NCI-H2227 treated with DMSO at 0.1 percent for 48 hours (cell line): ENCODE data around the gene ETNK2.

Experiments used
- DNase-seq: peaks from one replicate; lab custom pipeline; 2025; lab: John Stamatoyannopoulos, UW

The ETNK2 gene

DNA sequence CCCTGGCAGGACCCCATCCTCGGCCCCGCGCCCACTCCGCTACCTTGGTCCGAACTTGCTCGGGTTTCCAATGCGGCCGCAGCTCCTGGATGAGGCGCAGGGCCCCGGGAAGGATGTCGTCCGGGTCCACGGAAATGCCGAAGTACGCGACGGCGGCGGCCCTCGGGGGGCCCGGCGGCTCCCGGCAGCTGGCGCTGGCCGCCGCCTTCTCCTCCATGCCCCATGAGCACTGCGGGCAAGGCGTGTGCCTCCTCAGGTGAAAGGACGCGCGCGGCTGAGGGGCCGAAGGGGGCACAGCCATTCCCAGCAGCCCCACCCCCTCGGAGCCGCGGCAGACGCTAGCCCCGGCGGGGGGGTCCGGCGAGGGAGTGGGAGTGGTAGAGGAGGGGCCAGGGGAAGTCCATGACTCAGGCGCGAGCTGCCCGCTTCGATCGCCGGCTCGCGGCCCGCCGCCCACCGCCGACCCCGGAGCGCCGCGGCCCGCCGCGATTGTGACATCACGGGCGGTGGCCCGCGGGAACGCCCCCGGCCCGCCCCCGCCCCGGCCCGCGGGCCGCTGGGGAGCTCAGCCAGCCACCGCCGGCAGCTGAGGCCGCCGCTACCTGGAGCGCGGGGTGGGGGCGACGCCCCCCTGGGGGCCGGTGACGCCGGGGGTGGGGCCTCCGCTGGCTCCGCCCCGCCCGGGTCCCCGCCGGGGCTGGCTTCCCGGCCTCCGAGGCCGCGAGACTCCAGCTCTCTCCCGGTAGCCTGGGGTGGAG is at the start of gene ETNK2:
TSS of gene ETNK2 (minus strand) at position 493 of the 758 bp plus-strand sequence. CDS start at position 301, 192 bp downstream.
- peak; percentile 39 for DNase-seq

DNA sequence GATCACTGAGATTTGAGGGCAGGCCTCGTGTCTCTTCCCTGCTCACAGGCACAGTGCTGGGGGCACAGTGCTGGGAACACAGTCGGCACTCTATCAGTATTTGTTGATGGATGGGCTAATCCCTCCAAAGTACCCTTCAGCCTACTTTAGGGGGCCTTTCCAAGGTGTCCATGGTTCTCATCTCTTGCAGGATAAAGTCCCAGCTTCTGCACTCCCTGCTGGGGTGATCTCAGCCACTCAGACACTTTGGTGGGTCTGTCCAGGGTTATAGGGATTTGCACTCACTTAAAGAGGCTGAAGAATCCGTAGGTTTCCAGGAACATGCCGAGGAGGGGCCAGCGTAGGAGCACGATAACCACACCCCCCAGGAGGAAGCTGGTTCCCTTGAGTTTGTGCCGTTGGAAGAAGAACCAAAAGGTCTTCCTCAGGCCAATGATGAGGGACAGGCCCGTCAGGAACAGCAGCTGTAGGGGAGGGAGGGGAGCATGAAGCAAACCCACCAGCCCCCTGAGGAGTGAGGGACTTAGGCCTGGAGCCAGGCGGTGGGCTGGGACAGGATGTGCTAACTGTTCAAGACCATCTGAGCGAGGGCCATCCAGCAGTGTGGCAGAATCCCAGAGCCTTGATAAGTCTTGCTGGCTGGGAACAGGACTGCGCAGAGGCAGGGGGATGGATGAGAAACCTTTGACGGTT is 49.6 kb upstream of the ETNK2 start:
- no peak for DNase-seq

DNA sequence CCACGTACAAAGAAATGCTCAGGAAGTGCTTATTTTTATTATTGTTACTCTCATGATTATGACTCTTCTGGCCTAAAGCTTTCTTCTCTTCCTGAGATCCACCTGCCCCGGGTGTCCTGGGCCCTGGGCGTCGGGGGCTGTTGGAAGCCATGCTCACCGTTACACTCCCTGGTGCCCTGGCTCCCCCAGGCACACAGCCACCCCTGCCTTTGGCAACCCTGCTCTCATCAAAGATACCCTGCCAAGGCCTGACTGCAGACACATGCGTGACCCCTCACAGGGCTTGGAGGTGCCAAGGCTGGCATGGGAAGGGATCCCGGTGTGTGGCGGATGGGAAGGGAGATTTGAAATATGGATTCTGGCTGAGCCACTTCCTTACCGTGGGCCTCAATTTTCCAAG is 47.7 kb upstream of the ETNK2 start:
- no peak for DNase-seq

- DNase-seq: no peak
These were observed 46.8 kb upstream of the ETNK2 start for GRCh38 chr1:204198348-204199340.

DNA sequence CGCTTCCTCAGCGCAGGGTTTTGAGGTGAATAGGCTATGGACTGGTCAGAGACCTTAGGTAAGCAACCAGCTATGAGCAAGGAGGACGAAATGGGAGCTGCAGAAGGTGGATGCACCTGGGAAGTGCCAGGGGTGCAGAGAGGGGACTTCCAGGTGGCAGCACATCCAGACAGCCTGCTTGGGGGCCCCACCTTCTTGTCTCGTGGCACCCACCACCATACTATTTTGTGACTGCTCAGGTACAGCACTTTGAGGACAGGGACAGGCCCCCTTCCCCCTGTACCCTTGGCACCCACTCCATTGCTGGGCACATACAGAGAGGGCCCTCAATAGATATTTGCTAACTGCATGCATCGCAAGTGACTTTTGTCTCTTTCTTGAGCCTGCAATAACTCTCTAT is 45.2 kb upstream of the ETNK2 start:
- DNase-seq: no peak

GRCh38 chr1:204196068-204196795 is 44.4 kb upstream of the ETNK2 start, which contains the start of gene KISS1:
KISS1 (minus strand) TSS chr1:204196491; CDS start chr1:204192876, 3,615 bp downstream.
- no peak for DNase-seq

DNA sequence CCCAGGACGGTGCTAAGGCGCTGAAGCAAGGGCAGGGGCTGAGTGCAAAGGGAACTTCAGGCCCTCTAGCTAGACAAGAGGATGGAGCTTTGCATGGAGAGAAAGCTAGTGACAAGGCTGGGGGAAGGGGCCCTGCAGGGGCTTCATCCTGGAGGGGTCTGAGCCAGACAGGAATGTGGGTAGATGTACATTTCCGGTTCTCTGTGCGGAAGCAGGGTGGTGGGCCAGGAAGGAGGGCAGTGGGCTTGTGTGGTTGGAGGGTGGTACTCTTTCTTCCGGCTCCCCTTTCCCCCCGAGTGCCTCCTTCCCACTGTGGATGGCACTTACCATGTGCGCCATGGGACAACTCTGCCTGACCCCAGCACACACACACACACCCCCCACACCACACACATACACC is 42.9 kb upstream of the ETNK2 start:
- no peak for DNase-seq

GRCh38 chr1:204194080-204194479 is 42.2 kb upstream of the ETNK2 start:
- DNase-seq: no peak

DNA sequence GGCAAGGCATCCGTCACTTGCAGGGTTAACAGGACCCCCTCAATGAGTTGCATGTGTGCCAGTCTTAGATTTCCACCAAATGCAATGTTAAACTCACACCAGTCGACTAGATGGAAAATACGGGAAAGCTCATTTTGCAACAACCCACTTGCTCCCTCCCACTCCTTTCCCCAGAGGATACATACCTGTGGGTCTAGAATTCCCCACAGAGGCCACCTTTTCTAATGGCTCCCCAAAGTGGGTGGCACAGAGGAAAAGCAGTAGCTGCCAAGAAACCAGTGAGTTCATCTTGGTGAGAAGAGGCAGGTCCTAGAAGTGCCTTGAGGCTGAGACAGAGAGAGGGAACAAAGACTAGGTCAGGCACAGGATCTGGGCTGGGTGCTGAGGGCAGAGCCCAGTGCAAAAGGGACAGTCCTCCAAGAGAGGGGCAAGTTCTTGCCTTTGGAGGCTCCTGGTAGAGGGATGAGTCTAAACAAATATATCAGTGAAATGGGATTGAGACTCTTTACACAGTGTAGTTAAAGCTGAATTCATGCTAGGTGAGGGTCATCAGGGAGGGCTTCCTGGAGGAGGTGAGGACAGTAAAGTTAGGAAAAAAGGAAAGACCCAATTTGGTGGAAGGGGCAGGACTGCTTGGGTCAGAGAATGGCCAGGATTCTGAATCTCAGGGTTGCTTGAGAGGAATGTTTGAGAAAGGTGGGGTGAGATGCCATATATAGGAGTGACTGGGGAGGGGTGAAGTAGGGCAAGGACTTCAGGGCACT is 40.9 kb upstream of the ETNK2 start:
- no peak for DNase-seq

GRCh38 chr1:204192046-204192445 is 40.2 kb upstream of the ETNK2 start:
- DNase-seq: no peak

DNA sequence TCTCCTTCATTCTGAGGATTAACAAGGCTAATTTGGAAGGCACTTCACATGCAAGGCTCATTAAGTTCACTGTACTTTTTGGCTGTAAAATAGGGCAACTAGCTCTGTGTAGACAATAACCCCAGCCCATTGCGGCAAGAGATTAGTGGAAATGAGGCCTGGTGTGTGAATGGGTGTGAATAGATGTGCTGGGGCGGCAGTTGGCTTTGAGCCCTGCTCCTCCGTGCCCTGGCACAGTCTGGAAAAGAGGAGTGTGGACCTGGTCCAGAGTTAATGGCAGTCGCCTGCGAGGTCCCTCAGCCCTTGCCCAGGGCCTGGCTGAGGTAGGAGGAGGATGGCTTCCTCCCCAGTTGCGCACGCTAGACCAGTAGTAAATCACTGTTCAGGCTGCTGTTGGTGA is 39.6 kb upstream of the ETNK2 start:
- no peak for DNase-seq

GRCh38 chr1:204190212-204191211 is 38.7 kb upstream of the ETNK2 start:
- DNase-seq: peak; percentile 38

GRCh38 chr1:204188959-204189639 is 37.3 kb upstream of the ETNK2 start:
- no peak for DNase-seq

DNA sequence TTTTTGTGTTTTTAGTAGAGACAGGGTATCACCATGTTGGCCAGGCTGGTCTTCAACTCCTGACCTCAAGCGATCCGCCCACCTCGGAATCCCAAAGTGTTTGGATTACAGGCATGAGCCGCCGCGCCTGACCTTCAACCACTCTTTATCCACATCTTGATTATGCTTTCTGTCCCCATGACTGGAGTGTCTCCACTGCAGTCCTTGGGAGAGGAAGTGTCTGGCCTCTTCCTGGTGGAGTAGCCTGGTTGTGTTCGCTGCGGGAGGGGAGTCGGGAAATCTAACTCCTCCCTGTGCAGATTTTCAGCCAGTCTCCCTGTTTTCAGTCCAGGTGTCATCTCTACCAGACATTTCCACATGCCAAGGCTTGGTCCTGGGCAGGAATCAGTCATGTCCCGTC is 34.8 kb upstream of the ETNK2 start:
- DNase-seq: no peak

DNA sequence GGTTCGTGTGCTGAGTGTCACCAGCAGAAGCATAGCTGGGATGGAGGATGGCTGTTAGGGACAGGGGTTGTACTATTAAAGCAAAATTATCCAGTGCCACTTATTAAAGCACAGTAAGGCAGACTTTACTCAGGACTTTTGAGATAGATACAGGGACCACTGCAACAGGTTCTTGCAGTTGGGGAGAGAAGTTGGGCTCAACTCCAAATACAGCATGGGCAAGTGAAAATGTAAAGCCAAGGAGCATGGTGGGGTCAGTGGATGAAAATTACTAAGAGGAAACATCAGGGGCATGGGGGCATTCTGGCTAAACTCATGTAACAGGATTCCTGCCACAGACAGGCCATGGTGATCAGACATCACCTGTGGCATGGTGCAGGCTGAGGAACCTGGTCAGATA is 29.3 kb upstream of the ETNK2 start:
- DNase-seq: no peak

DNA sequence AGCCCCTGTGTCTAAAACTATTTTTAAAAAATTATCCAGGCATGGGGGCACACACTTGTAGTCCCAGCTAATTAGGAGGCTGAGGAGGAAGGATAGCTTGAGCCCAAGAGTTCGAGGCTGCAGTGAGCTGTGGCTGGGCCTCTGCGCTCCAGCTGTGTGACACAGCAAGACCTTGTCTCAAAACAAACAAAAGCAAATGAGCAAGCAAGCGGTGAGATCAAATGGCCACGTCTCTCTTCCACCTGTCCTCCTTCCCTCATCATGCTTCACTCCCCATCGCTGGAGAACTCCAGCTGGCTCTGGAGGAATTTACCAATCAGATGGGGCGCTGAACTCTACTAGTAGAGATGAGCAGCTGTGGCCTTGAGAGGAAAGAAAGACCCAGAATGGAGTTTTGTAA is 28.3 kb upstream of the ETNK2 start:
- no peak for DNase-seq

- DNase-seq: no peak
These were observed 26.8 kb upstream of the ETNK2 start for GRCh38 chr1:204178487-204179281.

- no peak for DNase-seq
These were observed 25.3 kb upstream of the ETNK2 start for GRCh38 chr1:204177133-204177532.
